Lung (tissue), 12 donors: Measurements from ENCODE around the gene TMEM108. TPM values are rescaled to one million over a fixed set of nuclear protein-coding genes. Genes with fewer than 3 reads are reported as not detected.

Source experiments
- ATAC-seq: fragments of 200-7000 bp; cut with Tn5 transposase; one replicate; pipeline ENCODE4 v1.9.1; 2020; ENCODE audit warnings: moderate number of reproducible peaks; ENCODE audit not compliant: insufficient read depth, low FRiP score
- DNase-seq, 3 donors: peaks; one replicate each; pipeline ENCODE4 v3.0.0-alpha.2; 2013 to 2017
- H3K27ac ChIP-seq, 2 donors: one replicate each; pipeline ENCODE4 v1.5.1; 2013; ENCODE audit warnings: mild to moderate bottlenecking in 2 of 2, moderate library complexity in 2 of 2, control low read depth in 1 of 2, inconsistent platforms in 1 of 2, low read depth in 1 of 2, low read length in 1 of 2
- H3K27me3 ChIP-seq, 3 donors: one replicate each; pipeline ENCODE4 v1.5.1; 2013; ENCODE audit warnings: low read length in 2 of 3; ENCODE audit not compliant: control insufficient read depth in 3 of 3, insufficient read depth in 3 of 3
- H3K36me3 ChIP-seq, 4 donors: one replicate each; pipeline ENCODE4 v1.5.1; 2013; ENCODE audit warnings: low read length in 4 of 4, mild to moderate bottlenecking in 1 of 4, moderate library complexity in 1 of 4; ENCODE audit not compliant: control insufficient read depth in 4 of 4, insufficient read depth in 4 of 4
- H3K4me1 ChIP-seq, 5 donors: one replicate each; pipeline ENCODE4 v1.5.1; 2013; ENCODE audit warnings: low read length in 5 of 5, mild to moderate bottlenecking in 2 of 5, moderate library complexity in 1 of 5; ENCODE audit not compliant: control insufficient read depth in 5 of 5, insufficient read depth in 5 of 5
- H3K4me3 ChIP-seq: one replicate; pipeline ENCODE4 v1.5.1; 2013; ENCODE audit warnings: mild to moderate bottlenecking, control low read depth, moderate library complexity
- H3K9ac ChIP-seq, 2 donors: one replicate each; pipeline ENCODE4 v1.5.1; 2013; ENCODE audit warnings: low read length in 2 of 2, control low read depth in 1 of 2; ENCODE audit not compliant: insufficient read depth in 1 of 2
- H3K9me3 ChIP-seq, 4 donors: one replicate each; pipeline ENCODE4 v1.5.1; 2013; ENCODE audit warnings: low read length in 3 of 4, mild to moderate bottlenecking in 1 of 4, moderate library complexity in 1 of 4; ENCODE audit not compliant: control insufficient read depth in 4 of 4, insufficient read depth in 3 of 4
- WGBS, 2 donors: extraction: QIAGEN DNeasy Blood & Tissue Kit; methylation state at CpG; one replicate each; pipeline ENCODE4 v1.1.7; 2013; 5-methylcytosine and 5-hydroxymethylcytosine counted together
- polyA plus RNA-seq, 2 donors: library from polyadenylated mRNA; stranded (reverse); fragments of 200-250 nt; gene quantifications; one replicate each; pipeline ENCODE4 v1.2.1, GENCODE V29; 2013
- total RNA-seq, 2 donors: library from RNA; depleted of rRNA in 1 of 2; stranded (reverse); fragments of >200 nt in 1 of 2; gene quantifications; one replicate each; pipeline ENCODE4 v1.2.1, GENCODE V29; 2014 to 2021
- TF ChIP-seq, protein P1 (sequence below): IDR thresholded peaks from 2 replicates; pipeline ENCODE4 v1.5.1; 2012; ENCODE audit warnings: mild to moderate bottlenecking; ENCODE audit errors: control extremely low read depth, extremely low read depth
- donor health status: control.
- donor health status: control.
- donor health status: Bipolar disorder and iron deficiency.
- donor health status: healthy.
- donor health status: DM: yes; HTN: yes; CAD: no.

Gene TMEM108
- total and polyA plus RNA-seq, 4 donors = 3.0 to 16.9 (median 7.6) TPM

DNA sequence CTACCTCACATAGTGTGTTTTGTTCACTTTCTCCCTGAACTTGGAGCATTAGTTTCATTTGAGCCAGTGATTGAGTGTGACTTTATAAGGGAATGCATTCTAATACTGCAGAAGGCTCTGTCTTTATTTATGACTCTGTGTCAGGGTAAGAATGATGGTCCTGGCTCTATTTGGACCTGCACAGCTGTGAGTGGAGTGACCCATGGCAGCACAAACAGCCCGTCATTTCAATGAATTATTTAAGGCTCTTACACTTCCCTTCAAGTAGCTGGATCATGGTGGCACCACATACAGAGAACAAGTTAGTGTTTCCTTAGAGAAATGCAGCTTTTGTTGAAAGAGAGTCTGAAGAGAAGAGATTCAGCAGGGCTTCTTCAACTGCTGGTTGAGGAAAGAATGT is 16.4 kb downstream of the TMEM108 start:
- TF ChIP-seq, protein P1, sequence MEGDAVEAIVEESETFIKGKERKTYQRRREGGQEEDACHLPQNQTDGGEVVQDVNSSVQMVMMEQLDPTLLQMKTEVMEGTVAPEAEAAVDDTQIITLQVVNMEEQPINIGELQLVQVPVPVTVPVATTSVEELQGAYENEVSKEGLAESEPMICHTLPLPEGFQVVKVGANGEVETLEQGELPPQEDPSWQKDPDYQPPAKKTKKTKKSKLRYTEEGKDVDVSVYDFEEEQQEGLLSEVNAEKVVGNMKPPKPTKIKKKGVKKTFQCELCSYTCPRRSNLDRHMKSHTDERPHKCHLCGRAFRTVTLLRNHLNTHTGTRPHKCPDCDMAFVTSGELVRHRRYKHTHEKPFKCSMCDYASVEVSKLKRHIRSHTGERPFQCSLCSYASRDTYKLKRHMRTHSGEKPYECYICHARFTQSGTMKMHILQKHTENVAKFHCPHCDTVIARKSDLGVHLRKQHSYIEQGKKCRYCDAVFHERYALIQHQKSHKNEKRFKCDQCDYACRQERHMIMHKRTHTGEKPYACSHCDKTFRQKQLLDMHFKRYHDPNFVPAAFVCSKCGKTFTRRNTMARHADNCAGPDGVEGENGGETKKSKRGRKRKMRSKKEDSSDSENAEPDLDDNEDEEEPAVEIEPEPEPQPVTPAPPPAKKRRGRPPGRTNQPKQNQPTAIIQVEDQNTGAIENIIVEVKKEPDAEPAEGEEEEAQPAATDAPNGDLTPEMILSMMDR = no peak
- no peaks in the 10 kb centered on the region for H3K27me3 ChIP-seq
- H3K27ac ChIP-seq = no peak overlapping the region
- 78% methylated on average over 1 of the region's 1 CpG for WGBS, 2 donors
- H3K9me3 ChIP-seq = no peaks in the 10 kb centered on the region
- DNase-seq (peak in 2 of 3 donors; percentile 31 to 38), ATAC-seq (no peak)
- peaks cover 0 to 2% (median 0%) of the 10 kb centered on the region in 4 donors for H3K36me3 ChIP-seq
- H3K9ac ChIP-seq = no peak overlapping the region
- no peak overlapping the region for H3K4me3 ChIP-seq
- peaks cover 0 to 21% (median 2%) of the 10 kb centered on the region in 5 donors for H3K4me1 ChIP-seq

DNA sequence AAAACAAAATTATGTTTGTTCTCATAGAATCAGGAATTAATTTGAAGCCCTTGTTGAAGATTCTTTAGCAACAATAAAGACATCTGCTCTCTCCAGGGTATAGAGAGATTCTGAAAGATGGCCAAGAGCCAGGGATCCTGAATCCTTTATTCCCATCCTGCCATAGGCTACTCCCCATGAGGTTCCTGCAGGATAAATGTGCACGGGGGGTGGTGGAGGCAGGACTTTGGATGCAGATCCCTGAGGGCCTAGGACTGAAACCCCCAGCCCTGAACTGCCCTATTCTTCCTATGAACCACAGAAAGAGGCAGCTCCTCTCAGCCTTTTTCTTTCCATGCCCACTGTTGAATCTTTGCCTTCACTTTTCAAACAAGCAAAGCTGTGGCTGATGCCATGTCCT is 17.1 kb downstream of the TMEM108 start:
- ATAC-seq = no peak
- 73 to 78% methylated on average over 1 of the region's 1 CpG for WGBS, 2 donors
- peaks cover 0 to 21% (median 2%) of the 10 kb centered on the region in 5 donors for H3K4me1 ChIP-seq
- no peaks in the 10 kb centered on the region for H3K9me3 ChIP-seq
- H3K27ac ChIP-seq = no peak overlapping the region
- TF ChIP-seq, protein P1 = no peak
- DNase-seq = peak in 1 of 3 donors; percentile 24
- peaks cover 0 to under 1% (median 0%) of the 10 kb centered on the region in 4 donors for H3K36me3 ChIP-seq
- no peak overlapping the region for H3K9ac ChIP-seq
- no peak overlapping the region for H3K4me3 ChIP-seq
- no peaks in the 10 kb centered on the region for H3K27me3 ChIP-seq

DNA sequence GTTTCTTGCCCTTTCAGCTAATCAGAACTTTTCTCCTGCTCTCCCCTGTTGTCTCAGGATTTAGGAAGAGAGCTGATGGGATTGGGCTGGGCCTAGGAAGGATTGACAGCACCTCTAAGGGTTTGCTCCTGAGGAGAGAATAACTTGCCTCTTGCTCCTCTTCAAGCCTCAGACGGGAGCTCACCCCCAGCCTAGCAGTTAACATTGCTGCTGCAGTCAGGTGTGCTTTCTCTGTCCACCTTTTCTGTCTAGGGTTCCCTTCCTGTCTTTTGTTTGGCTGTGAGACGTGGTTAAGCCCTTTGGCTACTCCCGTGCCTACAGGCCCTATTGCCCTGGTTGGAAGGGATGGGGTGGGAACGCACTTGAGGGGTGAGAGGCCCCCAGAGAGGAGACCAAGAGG is 20.1 kb downstream of the TMEM108 start:
- TF ChIP-seq, protein P1 = no peak
- 74 to 93% methylated on average over 4 of the region's 4 CpGs for WGBS, 2 donors
- DNase-seq = no peak

DNA sequence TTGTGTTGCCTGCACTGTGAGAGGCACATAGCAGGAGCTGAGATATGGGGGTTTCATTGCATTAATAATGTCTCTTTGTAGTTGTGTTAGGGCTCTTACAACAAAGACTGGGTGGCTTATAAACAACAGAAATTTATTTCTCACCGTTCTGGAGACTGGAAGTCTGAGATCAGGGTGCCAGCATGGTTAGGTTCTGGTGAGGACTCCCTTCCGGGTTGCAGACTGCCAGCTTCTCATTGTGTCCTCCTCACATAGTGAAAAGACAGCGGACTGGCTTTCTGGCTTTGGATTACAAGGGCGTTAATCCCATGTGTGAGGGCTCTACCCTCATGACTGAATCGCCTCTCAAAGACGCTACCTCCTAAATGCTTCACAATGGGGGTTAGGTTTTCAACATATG is 20.6 kb downstream of the TMEM108 start:
- no peak for ATAC-seq
- TF ChIP-seq, protein P1 = no peak
- H3K27ac ChIP-seq = no peak overlapping the region
- no peaks in the 10 kb centered on the region for H3K27me3 ChIP-seq
- 67 to 77% methylated on average over 6 of the region's 6 CpGs for WGBS, 2 donors
- no peak for DNase-seq
- H3K9ac ChIP-seq = no peak overlapping the region
- H3K9me3 ChIP-seq = no peaks in the 10 kb centered on the region
- no peak overlapping the region for H3K4me3 ChIP-seq
- H3K4me1 ChIP-seq = peaks cover 0 to 19% (median 3%) of the 10 kb centered on the region in 5 donors
- no peaks in the 10 kb centered on the region for H3K36me3 ChIP-seq

More for the DNA sequence above, 20.1 kb downstream of the TMEM108 start:
- Histone ChIP-seq H3K9ac (no peak overlapping the region), H3K27me3 (no peaks in the 10 kb centered on the region), H3K27ac (no peak overlapping the region), H3K4me1 (peaks cover 0 to 21% (median 3%) of the 10 kb centered on the region in 5 donors), H3K4me3 (no peak overlapping the region), H3K9me3 (no peaks in the 10 kb centered on the region), H3K36me3 (no peaks in the 10 kb centered on the region)
- no peak for ATAC-seq
